ENCODE results near the gene DUSP18. TPM values are rescaled to one million over a fixed set of nuclear protein-coding genes. Genes with fewer than 3 reads are reported as not detected.

Gene DUSP18
- total and polyA plus RNA-seq, 2 of the 4 experiments (the other 2 are of a cell fraction) = 14.9 TPM

DNA sequence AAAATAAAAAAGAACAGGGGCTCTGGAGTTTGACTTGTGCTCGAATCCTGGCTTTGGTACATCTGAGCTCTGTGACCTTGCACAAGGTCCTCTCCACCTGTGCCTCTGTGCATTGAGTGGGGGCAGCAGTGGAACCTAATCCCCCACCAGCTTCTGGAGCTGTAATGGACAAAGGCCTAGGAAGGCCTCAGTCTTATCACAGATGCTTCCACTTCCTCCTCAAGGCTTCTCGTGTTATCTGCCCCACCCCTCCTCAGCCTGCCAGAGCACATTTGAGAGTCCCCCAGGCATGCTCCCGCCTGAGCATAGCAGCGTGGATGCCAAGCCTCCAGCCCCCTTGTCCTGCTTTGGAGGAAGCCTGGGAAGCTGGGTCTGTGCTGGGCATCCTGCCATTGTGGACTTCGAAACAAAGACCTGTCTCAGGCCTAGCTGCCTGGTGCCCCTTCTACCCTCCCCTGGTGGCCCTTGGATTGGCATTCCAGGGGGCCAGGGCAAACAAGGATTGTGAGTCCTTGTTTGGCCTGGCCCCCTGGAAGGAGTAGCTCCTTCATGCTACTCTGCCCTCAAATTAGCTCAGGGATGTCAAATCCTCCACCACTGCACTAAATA is 17.1 kb downstream of the DUSP18 start:
- no TSS peak for BruUV-seq (replicated peaks)
- POLR2A ChIA-PET (ENCODE audit: unreplicated experiment) = no interaction called here

More for the DNA sequence above, 17.1 kb downstream of the DUSP18 start:
- Histone ChIP-seq H3K56ac (ENCODE audit: extremely low read depth, insufficient read depth, low read length) (no peak overlapping the region), H3K9me1 (ENCODE audit: insufficient read depth, low read length) (peaks cover 13% of the 10 kb centered on the region), H3K4ac (ENCODE audit: low read depth, low read length) (no peak overlapping the region), H3K4me2 (ENCODE audit: low read depth, low read length) (no peak overlapping the region), H3K9ac (ENCODE audit: low read depth, low read length) (no peak overlapping the region), H2BK120ac (ENCODE audit: low read depth, low read length) (no peak overlapping the region), H2BK5ac (ENCODE audit: low read depth, low read length, poor library complexity, severe bottlenecking) (no peak overlapping the region), H2AFZ (replicated peaks; ENCODE audit: low read length, poor library complexity) (no peak overlapping the region), H3K9me3 (ENCODE audit: control insufficient read depth, insufficient read depth, low read length) (no peaks in the 10 kb centered on the region), H4K91ac (ENCODE audit: insufficient read depth, low read depth, low read length) (no peak overlapping the region), H3K36me3 (ENCODE audit: control insufficient read depth, insufficient read depth, low read length) (peaks cover 2% of the 10 kb centered on the region; the same call in 1 of the 2 replicates), H4K8ac (ENCODE audit: low read depth in 2 of 2, low read length in 2 of 2) (no peak overlapping the region), H4K5ac (ENCODE audit: low read depth, low read length) (no peak overlapping the region), H3K4me1 (ENCODE audit: control insufficient read depth, insufficient read depth, low read length) (peaks cover 6% of the 10 kb centered on the region), H2BK20ac (ENCODE audit: low read depth, low read length) (no peak overlapping the region), H3K79me1 (ENCODE audit: low read depth in 1 of 2, low read length in 2 of 2) (peaks cover 0 to 16% of the 10 kb centered on the region in 2 experiments; a peak in 1 of 4 replicates), H3K27me3 (ENCODE audit: control insufficient read depth, insufficient read depth, low read length) (no peaks in the 10 kb centered on the region), H3K23ac (ENCODE audit: low read depth, low read length) (no peak overlapping the region), H2BK15ac (ENCODE audit: low read depth, low read length) (no peak overlapping the region), H3K18ac (ENCODE audit: low read depth, low read length) (no peak overlapping the region), H3K27ac (ENCODE audit: insufficient read depth, low read length) (no peak overlapping the region), H3K14ac (replicated peaks; ENCODE audit: low read depth, low read length) (no peak overlapping the region), H3K4me3 (ENCODE audit: insufficient read depth, low read depth, low read length) (no peak overlapping the region), H2AK9ac (replicated peaks; ENCODE audit: low read depth, low read length, poor library complexity) (no peak overlapping the region), H2AK5ac (ENCODE audit: low read depth, low read length) (no peak overlapping the region; the same call in 1 of the 2 replicates), H4K20me1 (ENCODE audit: insufficient read depth, low read length) (no peaks in the 10 kb centered on the region; the same call in 1 of the 2 replicates)
- DNase-seq (no peak), ATAC-seq (ENCODE audit: low read depth) (no peak)
- CTCF ChIA-PET = no interaction called here
- WGBS, 2 experiments (ENCODE audit: extremely low coverage in 2 of 2, insufficient read length in 1 of 2) = no CpG with 5 or more reads among the region's 5 CpGs
- intact Hi-C loops (cut with micrococcal nuclease) = no loop called here
- dilution Hi-C loops (cut with HindIII; ENCODE audit: low sequenced_read_pairs, unreplicated experiment) = no loop called here
- TF ChIP-seq ELK1 (IDR thresholded peaks at IDR 0.05; ENCODE audit: borderline replicate concordance, low read depth, low read length) = no peak
- no peak for TF ChIP-seq SMC3 (IDR thresholded peaks at IDR 0.05; ENCODE audit: low read depth, low read length)
- TF ChIP-seq CHD1 (IDR thresholded peaks at IDR 0.05; ENCODE audit: low read depth, low read length) = no peak
- TF ChIP-seq CTCF (conservative IDR thresholded peaks at IDR 0.05; ENCODE audit: low read depth, low read length) = no peak
- TF ChIP-seq MAFK (IDR thresholded peaks at IDR 0.05; ENCODE audit: low read depth, low read length) = no peak
- TF ChIP-seq RAD21 (IDR thresholded peaks at IDR 0.05; ENCODE audit: low read length) = no peak
- in situ Hi-C loops (cut with MboI; ENCODE audit: low sequenced_read_pairs) = no loop called here
